ENCODE measurements around the gene LYSMD2. TPM values are rescaled to one million over a fixed set of nuclear protein-coding genes. Genes with fewer than 3 reads are reported as not detected.

Gene LYSMD2
- total and polyA plus RNA-seq, 4 experiments from 2014 or later: 33.0 to 70.8 (median 49.1) TPM

DNA sequence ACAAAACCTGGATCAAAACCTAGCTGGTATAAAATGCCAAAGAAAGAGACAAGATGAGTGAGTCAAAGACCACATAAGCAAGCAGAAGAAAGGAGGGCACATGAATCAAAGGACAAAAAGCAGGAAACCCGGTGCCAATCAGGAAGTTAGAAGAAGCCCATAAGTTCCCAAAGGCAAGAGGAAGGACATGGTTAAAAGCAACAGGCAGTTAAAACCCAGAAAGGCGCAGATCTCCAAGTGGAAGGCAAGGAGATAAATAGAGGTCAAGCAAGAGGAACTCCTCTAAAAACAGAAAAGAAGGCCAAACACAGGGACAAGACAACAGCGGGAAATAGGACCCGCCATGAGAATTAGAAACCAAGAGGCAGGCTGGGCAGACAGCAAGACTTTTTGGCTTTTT is 18.3 kb upstream of the LYSMD2 start:
- Mint-ChIP-seq H3K4me1 (peaks cover 17 to 43% (median 30%) of the 10 kb centered on the region in 4 donors), H3K27ac (no peak overlapping the region), H3K9me3 (no peaks in the 10 kb centered on the region), H3K36me3 (no peaks in the 10 kb centered on the region), H3K4me3 (no peak overlapping the region), H3K27me3 (no peaks in the 10 kb centered on the region)
- intact Hi-C loops (cut with micrococcal nuclease): no loop called here
- no peaks in the 10 kb centered on the region for H3K27me3 ChIP-seq (ENCODE audit: insufficient read depth, low read length)
- POLR2A ChIA-PET (ENCODE audit: partially characterized antibody): interaction anchor here (2.6 kb wide), 1 partner anchor 18 kb away, joined by 13 read pairs; the partner anchor contains the start of gene LYSMD2
- H3K36me3 ChIP-seq (ENCODE audit: insufficient read depth, low read length): no peaks in the 10 kb centered on the region
- H3K4me1 ChIP-seq (ENCODE audit: insufficient read depth, low read length): peaks cover 24% of the 10 kb centered on the region
- DNase-seq: no peak
- CTCF ChIA-PET (ENCODE audit: partially characterized antibody): interaction anchor here (3.2 to 6.5 kb wide), 3 partner anchors 19 to 106 kb away, joined by 13 to 31 read pairs (median 21); partner anchors contain the start of gene LYSMD2
- H3K9me3 ChIP-seq (ENCODE audit: control insufficient read depth in 1 of 2, low read length in 2 of 2): no peaks in the 10 kb centered on the region
- no peak overlapping the region for H3K27ac ChIP-seq (ENCODE audit: low read depth, low read length)
- no peak overlapping the region for H3K4me3 ChIP-seq (ENCODE audit: low read length in 2 of 2)

DNA sequence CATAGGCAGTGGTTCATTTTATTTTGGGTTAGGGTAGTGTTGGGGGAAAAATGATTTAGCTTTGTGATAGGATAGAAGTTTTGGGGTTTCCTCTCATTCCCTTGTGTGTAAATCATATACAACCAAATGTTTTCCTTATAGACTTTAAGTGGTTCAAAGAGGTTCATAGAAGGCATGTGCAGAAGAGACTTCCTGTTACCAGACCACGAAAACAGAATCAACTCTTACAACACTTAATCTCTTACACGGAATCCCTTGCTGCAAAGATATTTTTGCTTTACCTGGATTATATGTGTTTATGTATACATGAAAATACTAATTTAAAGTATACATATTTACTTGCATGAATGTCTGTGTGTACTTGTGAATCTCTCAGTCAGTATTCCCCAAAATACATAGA is 16.8 kb upstream of the LYSMD2 start:
- no peaks in the 10 kb centered on the region for H3K9me3 ChIP-seq (ENCODE audit: control insufficient read depth in 1 of 2, low read length in 2 of 2)
- intact Hi-C loops (cut with micrococcal nuclease): no loop called here
- no peaks in the 10 kb centered on the region for H3K27me3 Mint-ChIP-seq
- no peak for DNase-seq
- H3K4me1 ChIP-seq (ENCODE audit: insufficient read depth, low read length): peaks cover 30% of the 10 kb centered on the region
- no peaks in the 10 kb centered on the region for H3K36me3 ChIP-seq (ENCODE audit: insufficient read depth, low read length)
- H3K27ac Mint-ChIP-seq: peak overlapping the region in 1 of 7 donors; percentile 6
- no peaks in the 10 kb centered on the region for H3K27me3 ChIP-seq (ENCODE audit: insufficient read depth, low read length)
- no peak overlapping the region for H3K27ac ChIP-seq (ENCODE audit: low read depth, low read length)
- ChIA-PET CTCF (ENCODE audit: partially characterized antibody) (interaction anchor here (0.8 to 6.5 kb wide), 2 partner anchors 17 to 22 kb away, joined by 3 to 21 read pairs; partner anchors contain the start of gene LYSMD2), POLR2A (ENCODE audit: partially characterized antibody) (interaction anchor here (1.2 kb wide), 1 partner anchor 18 kb away, joined by 3 read pairs; no protein-coding TSS in a partner anchor)
- no peaks in the 10 kb centered on the region for H3K9me3 Mint-ChIP-seq
- H3K4me3 ChIP-seq (ENCODE audit: low read length in 2 of 2): no peak overlapping the region
- peak overlapping the region in 6 of 8 donors; percentile 11 to 50 (median 38) for H3K4me3 Mint-ChIP-seq
- H3K4me1 Mint-ChIP-seq: peaks cover 17 to 50% (median 35%) of the 10 kb centered on the region in 4 donors
- H3K36me3 Mint-ChIP-seq: no peaks in the 10 kb centered on the region

DNA sequence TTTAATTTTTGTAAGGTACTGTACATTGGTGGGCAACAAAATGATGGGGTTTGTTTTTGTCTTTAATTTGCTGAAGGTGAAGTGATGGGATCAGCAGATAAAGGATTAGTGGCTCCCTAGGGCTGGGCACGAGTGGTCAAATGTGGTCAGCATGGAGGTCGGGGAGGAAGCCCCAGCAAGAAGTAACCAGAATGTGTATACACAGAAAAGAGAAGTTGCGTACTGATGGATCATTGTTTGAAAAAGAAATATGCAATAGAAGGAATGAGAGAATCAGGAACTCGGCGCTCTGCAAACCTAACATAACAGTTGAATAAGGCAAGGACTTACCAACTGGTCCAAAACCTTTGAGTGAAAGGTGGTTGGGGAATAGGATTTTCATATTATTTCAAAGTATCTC is 15.4 kb upstream of the LYSMD2 start:
- DNase-seq: no peak
- intact Hi-C loops (cut with micrococcal nuclease): no loop called here
- H3K27ac Mint-ChIP-seq: peak overlapping the region in 2 of 7 donors; percentile 23 to 50

DNA sequence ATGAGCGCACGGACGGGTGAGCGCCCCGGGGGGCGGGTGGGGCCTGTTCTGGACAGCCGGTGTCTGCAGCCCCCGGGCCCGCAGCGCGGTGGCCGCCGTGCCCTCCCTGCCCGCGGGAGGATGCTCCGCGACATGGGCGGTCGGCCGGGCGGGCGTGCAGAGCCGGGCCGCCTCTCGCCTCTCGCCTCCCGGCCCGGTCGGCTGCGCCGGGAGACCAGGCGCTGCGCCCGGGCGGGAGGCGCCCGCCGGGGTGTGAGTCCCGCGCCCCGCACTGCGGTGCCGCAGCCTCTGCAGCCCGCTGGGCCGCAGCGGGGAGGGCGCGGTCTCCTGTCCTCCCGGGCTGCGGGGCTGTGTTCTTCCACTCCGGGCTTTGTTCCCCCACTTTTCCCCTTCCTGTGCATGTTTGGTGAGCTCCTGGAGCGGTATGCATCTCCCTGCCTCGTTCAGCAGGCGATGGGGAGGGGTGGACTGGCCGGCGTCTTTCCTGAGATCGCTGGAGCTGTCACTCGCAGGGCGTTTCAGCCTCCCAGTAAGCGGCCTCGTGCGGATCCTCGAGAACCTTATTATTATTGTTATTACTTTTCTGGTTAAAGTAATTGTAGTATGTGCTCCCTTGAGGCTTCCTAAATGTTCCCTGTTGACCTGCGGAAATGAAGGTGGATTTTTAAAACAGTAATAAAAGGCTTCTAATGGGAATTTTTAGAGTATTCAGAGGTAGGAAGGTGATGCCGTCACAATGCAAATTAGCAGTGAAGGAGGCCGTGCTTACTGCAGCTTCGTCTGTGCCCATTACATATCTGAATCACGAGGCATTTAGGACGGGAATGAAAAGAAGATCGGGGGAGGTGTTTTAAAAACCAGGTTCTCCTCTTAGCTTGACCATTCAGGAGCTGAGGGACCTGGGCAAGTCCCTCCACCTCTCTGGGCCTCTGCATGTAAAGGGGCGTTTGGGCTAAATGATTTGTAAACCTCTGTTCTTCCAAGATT is 14.5 kb upstream of the LYSMD2 start:
- ChIA-PET POLR2A (ENCODE audit: partially characterized antibody) (interaction anchor here (1.1 to 3.2 kb wide), 3 partner anchors 15 to 25 kb away, joined by 4 to 31 read pairs (median 8); partner anchors contain the start of gene LYSMD2), CTCF (ENCODE audit: partially characterized antibody) (interaction anchor here (6.5 kb wide), 1 partner anchor 15 kb away, joined by 21 read pairs; the partner anchor contains the start of gene LYSMD2)
- H3K36me3 ChIP-seq (ENCODE audit: insufficient read depth, low read length): no peaks in the 10 kb centered on the region
- no peaks in the 10 kb centered on the region for H3K9me3 ChIP-seq (ENCODE audit: control insufficient read depth in 1 of 2, low read length in 2 of 2)
- Mint-ChIP-seq H3K27ac (peak overlapping the region in 4 of 7 donors; percentile 4 to 74 (median 20)), H3K4me3 (peak overlapping the region; percentile 86 to 91 (median 88)), H3K4me1 (peaks cover 17 to 50% (median 34%) of the 10 kb centered on the region in 4 donors), H3K36me3 (no peaks in the 10 kb centered on the region), H3K27me3 (peaks cover 2 to 3% of the 10 kb centered on the region in 2 donors), H3K9me3 (no peaks in the 10 kb centered on the region)
- peaks cover 30% of the 10 kb centered on the region for H3K4me1 ChIP-seq (ENCODE audit: insufficient read depth, low read length)
- intact Hi-C loops (cut with micrococcal nuclease): loop anchor here (1.0 kb wide), 1 partner anchor 15 kb away; the partner anchor contains the start of gene LYSMD2
- H3K4me3 ChIP-seq (ENCODE audit: low read length in 2 of 2): peak overlapping the region in 1 of 2 donors; percentile 58
- no peak overlapping the region for H3K27ac ChIP-seq (ENCODE audit: low read depth, low read length)
- no peaks in the 10 kb centered on the region for H3K27me3 ChIP-seq (ENCODE audit: insufficient read depth, low read length)
- no peak for DNase-seq

More for the DNA sequence above, 15.4 kb upstream of the LYSMD2 start:
- no peak overlapping the region for H3K27ac ChIP-seq (ENCODE audit: low read depth, low read length)
- POLR2A ChIA-PET (ENCODE audit: partially characterized antibody): interaction anchor here (0.7 to 3.2 kb wide), 4 partner anchors 16 to 109 kb away, joined by 3 to 31 read pairs (median 6); partner anchors contain the start of gene LYSMD2
- peaks cover 30% of the 10 kb centered on the region for H3K4me1 ChIP-seq (ENCODE audit: insufficient read depth, low read length)
- H3K27me3 ChIP-seq (ENCODE audit: insufficient read depth, low read length): no peaks in the 10 kb centered on the region
- CTCF ChIA-PET (ENCODE audit: partially characterized antibody): interaction anchor here (6.5 kb wide), 1 partner anchor 16 kb away, joined by 21 read pairs; the partner anchor contains the start of gene LYSMD2
- H3K36me3 ChIP-seq (ENCODE audit: insufficient read depth, low read length): no peaks in the 10 kb centered on the region
- peak overlapping the region; percentile 29 to 91 (median 87) for H3K4me3 Mint-ChIP-seq
- peaks cover 17 to 50% (median 34%) of the 10 kb centered on the region in 4 donors for H3K4me1 Mint-ChIP-seq
- H3K9me3 Mint-ChIP-seq: no peaks in the 10 kb centered on the region
- H3K4me3 ChIP-seq (ENCODE audit: low read length in 2 of 2): no peak overlapping the region
- H3K9me3 ChIP-seq (ENCODE audit: control insufficient read depth in 1 of 2, low read length in 2 of 2): no peaks in the 10 kb centered on the region
- no peaks in the 10 kb centered on the region for H3K27me3 Mint-ChIP-seq
- no peaks in the 10 kb centered on the region for H3K36me3 Mint-ChIP-seq

DNA sequence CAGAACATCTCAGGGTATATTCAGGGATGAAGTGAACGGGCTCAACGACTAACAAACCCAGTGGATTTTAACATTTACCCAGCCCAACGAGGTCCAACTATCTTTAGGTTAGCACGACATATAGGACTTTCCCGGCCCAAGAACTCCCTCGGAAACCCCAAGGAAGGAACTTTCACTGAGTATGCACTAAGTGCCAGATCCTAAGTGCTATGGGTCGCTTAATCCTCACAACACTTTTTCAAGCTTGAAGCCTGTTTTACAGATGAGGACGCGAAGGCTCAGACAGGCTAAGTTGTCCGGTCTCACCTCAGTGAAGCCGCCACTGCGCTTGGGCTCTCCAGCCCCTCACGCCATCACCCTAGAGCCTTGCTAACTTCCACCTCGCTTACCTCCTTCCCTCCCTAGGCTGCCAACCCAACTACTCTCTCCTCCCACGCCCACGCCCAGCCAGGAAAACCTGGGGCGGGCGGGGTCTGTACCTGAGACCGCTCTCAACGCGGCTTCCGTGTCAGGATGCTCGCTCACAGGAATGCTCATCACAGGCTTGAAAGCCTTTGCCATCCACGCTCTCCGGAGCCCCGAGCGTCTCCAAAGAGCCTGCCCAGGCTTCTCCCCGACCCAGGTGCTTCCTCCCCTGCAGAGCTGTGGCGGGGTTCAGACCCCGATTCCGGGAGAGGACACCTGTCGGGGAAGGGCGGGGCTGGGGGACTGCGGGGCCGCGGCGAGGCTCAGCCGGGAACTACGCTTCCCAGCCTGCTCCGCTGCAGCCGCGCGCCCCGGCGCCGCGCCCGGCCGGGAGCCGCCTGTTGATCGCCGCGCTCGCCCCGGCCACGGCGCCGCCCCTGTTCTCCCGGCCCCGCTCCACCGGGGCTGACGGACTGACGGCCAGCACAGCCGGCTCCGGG is 13.6 kb upstream of the LYSMD2 start, which contains the start of gene TMOD2:
TMOD2 (plus strand) TSS at position 806 of the 905 bp plus-strand sequence. CDS start 14,845 bp downstream, outside the sequence.
- Mint-ChIP-seq H3K9me3 (no peaks in the 10 kb centered on the region), H3K27me3 (peaks cover 2 to 6% of the 10 kb centered on the region in 2 donors), H3K27ac (peak within 1 kb of the TSS; percentile 22 to 91 (median 74)), H3K36me3 (no peaks in the 10 kb centered on the region), H3K4me1 (peaks cover 17 to 50% (median 34%) of the 10 kb centered on the region in 4 donors), H3K4me3 (peak within 1 kb of the TSS; percentile 86 to 95 (median 88))
- H3K4me1 ChIP-seq (ENCODE audit: insufficient read depth, low read length): peaks cover 30% of the 10 kb centered on the region
- DNase-seq: peak; percentile 42 to 59 (median 51)
- no peak within 1 kb of the TSS for H3K27ac ChIP-seq (ENCODE audit: low read depth, low read length)
- H3K9me3 ChIP-seq (ENCODE audit: control insufficient read depth in 1 of 2, low read length in 2 of 2): no peaks in the 10 kb centered on the region
- CTCF ChIA-PET (ENCODE audit: partially characterized antibody): interaction anchor here (0.9 to 6.5 kb wide), 2 partner anchors 12 to 14 kb away, joined by 3 to 21 read pairs; partner anchors contain the start of gene LYSMD2
- POLR2A ChIA-PET (ENCODE audit: partially characterized antibody): interaction anchor here (2.0 to 3.2 kb wide), 2 partner anchors 14 to 19 kb away, joined by 8 to 31 read pairs; partner anchors contain the start of gene LYSMD2
- peak within 1 kb of the TSS in 1 of 2 donors; percentile 58 for H3K4me3 ChIP-seq (ENCODE audit: low read length in 2 of 2)
- H3K36me3 ChIP-seq (ENCODE audit: insufficient read depth, low read length): no peaks in the 10 kb centered on the region
- H3K27me3 ChIP-seq (ENCODE audit: insufficient read depth, low read length): no peaks in the 10 kb centered on the region
- intact Hi-C loops (cut with micrococcal nuclease): loop anchor here (1.0 kb wide), 1 partner anchor 14 kb away; the partner anchor contains the start of gene LYSMD2

DNA sequence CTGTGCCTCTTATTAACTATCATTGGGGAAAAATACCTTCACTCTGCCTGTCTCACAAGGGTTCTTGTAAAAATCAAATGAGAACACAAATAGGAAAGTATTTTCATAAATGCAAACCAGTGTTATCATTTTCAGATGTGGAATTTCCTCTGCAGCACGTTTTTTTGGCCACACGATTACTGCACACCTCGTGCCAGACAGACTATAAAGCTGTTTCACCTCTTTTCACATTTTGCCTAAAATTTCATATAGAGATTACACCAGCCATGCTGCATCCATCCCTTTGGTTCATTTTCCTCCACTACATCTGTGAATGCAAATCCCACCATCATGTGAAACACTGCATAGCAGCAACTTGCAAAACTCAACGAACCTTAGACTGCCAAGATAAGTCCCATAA is 12.7 kb upstream of the LYSMD2 start:
- intact Hi-C loops (cut with micrococcal nuclease): no loop called here
- Histone ChIP-seq H3K27me3 (ENCODE audit: insufficient read depth, low read length) (no peaks in the 10 kb centered on the region), H3K36me3 (ENCODE audit: insufficient read depth, low read length) (no peaks in the 10 kb centered on the region), H3K4me1 (ENCODE audit: insufficient read depth, low read length) (peaks cover 30% of the 10 kb centered on the region), H3K9me3 (ENCODE audit: control insufficient read depth in 1 of 2, low read length in 2 of 2) (no peaks in the 10 kb centered on the region), H3K27ac (ENCODE audit: low read depth, low read length) (no peak overlapping the region), H3K4me3 (ENCODE audit: low read length in 2 of 2) (no peak overlapping the region)
- Mint-ChIP-seq H3K27me3 (peaks cover 4 to 6% of the 10 kb centered on the region in 2 donors), H3K27ac (no peak overlapping the region), H3K36me3 (no peaks in the 10 kb centered on the region), H3K4me3 (peak overlapping the region; percentile 81 to 95 (median 87)), H3K9me3 (no peaks in the 10 kb centered on the region), H3K4me1 (peaks cover 14 to 42% (median 31%) of the 10 kb centered on the region in 4 donors)
- ChIA-PET CTCF (ENCODE audit: partially characterized antibody) (interaction anchor here (0.9 kb wide), 1 partner anchor 11 kb away, joined by 3 read pairs; no protein-coding TSS in a partner anchor), POLR2A (ENCODE audit: partially characterized antibody) (interaction anchor here (3.2 kb wide), 1 partner anchor 13 kb away, joined by 31 read pairs; the partner anchor contains the start of gene LYSMD2)
- DNase-seq: no peak

All from CD4-positive, alpha-beta memory T cell (primary cell).